ENCODE data around the gene GATM. TPM values are rescaled to one million over a fixed set of nuclear protein-coding genes. Genes with fewer than 3 reads are reported as not detected.
A peak's percentile ranks its signal among the peaks of the same experiment; 100 is the strongest.

GATM gene
- total and polyA plus RNA-seq, 10 of the 15 experiments (the other 5 are each of a cell fraction or from before 2014, with no cell fraction given): 11.7 to 83.1 (median 38.2) TPM

DNA sequence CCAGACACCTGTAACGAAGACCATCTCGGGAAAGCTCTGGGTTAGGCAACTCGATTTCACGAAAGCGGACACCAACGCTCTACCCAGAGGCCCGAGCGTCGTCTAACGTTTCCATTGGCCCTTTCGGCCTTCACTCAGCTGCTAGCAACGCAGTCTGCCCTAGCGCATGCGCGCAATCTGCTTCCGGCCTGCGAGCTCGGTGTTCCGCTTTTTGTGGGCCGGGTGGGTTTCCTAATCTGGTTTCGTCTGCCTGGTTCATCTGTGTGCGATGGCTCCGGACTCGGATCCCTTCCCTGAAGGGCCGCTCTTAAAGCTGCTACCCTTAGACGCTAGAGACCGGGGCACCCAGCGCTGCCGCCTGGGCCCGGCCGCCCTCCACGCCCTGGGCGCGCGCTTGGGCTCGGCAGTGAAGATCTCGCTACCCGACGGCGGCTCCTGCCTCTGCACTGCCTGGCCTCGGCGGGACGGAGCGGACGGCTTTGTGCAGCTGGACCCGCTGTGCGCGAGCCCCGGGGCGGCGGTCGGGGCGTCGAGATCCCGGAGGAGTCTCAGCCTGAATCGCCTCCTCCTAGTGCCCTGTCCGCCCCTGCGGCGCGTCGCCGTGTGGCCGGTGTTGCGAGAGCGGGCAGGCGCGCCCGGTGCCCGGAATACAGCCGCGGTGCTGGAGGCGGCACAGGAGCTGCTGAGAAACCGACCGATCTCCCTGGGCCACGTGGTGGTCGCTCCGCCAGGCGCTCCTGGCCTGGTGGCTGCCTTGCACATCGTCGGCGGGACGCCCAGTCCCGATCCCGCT lies 24.0 kb upstream of the GATM start (continued):
- TF ChIP-seq IKZF1 (conservative IDR thresholded peaks at IDR 0.05) (peak; percentile 88), SP1 (IDR thresholded peaks at IDR 0.05; ENCODE audit: low read depth, low read length) (peak; percentile 93), RELA (IDR thresholded peaks at IDR 0.05; ENCODE audit: borderline replicate concordance, partially characterized antibody) (peak; percentile 8), CEBPB (IDR thresholded peaks at IDR 0.05; ENCODE audit: borderline replicate concordance in 1 of 2, low read depth in 2 of 2, low read length in 2 of 2) (0 out of 4 replicates have a peak, but pooled peaks of 1 of the 2 experiments have one; percentile 3), HDAC6 (IDR thresholded peaks at IDR 0.05; ENCODE audit: unreplicated experiment) (no peak), BRCA1 (IDR thresholded peaks at IDR 0.05; ENCODE audit: low read depth, low read length) (no peak), MYC (IDR thresholded peaks at IDR 0.05; ENCODE audit: insufficient read depth, insufficient read length, insufficient replicate concordance, low read length, severe bottlenecking) (peak; percentile 44), CHD1 (IDR thresholded peaks at IDR 0.05; ENCODE audit: low read depth, low read length) (no peak), SRF (IDR thresholded peaks at IDR 0.05; ENCODE audit: low read depth in 2 of 2, low read length in 2 of 2) (peak in 1 of 2 experiments; percentile 87; a peak in 2 of 4 replicates), TCF12 (IDR thresholded peaks at IDR 0.05; ENCODE audit: low read depth, low read length) (0 out of 2 replicates have a peak, but pooled peaks have one; percentile 32), EGR1 (IDR thresholded peaks at IDR 0.05; ENCODE audit: borderline replicate concordance in 1 of 2, low read depth in 2 of 2, low read length in 2 of 2) (peak in 1 of 2 experiments; percentile 16; a peak in 1 of 3 replicates), SMAD5 (IDR thresholded peaks at IDR 0.05; ENCODE audit: low read depth) (no peak), CUX1 (IDR thresholded peaks at IDR 0.05; ENCODE audit: insufficient replicate concordance, low read depth, low read length) (no peak), BCL11A (IDR thresholded peaks at IDR 0.05; ENCODE audit: low read depth, low read length) (no peak), JUND (IDR thresholded peaks at IDR 0.05; ENCODE audit: low read depth, low read length) (no peak), ZZZ3 (IDR thresholded peaks at IDR 0.05; ENCODE audit: control insufficient read depth, insufficient read length, low read depth) (no peak), POLR2AphosphoS2 (IDR thresholded peaks at IDR 0.05; ENCODE audit: low read depth, low read length) (peak; percentile 96), CHD2 (IDR thresholded peaks at IDR 0.05; ENCODE audit: borderline replicate concordance, low read depth, low read length) (peak; percentile 89; the same call in 1 of the 2 replicates), CTCF (IDR thresholded peaks at IDR 0.05 in 2 of 3, conservative IDR thresholded peaks at IDR 0.05 in 1 of 3; ENCODE audit: control insufficient read depth in 2 of 3, extremely low read depth in 1 of 3, insufficient read depth in 1 of 3, low read depth in 3 of 3, low read length in 3 of 3) (no peak), SUPT20H (IDR thresholded peaks at IDR 0.05; ENCODE audit: borderline replicate concordance, control insufficient read depth, low read depth, low read length) (no peak)
- TF ChIP-seq, protein P1, sequence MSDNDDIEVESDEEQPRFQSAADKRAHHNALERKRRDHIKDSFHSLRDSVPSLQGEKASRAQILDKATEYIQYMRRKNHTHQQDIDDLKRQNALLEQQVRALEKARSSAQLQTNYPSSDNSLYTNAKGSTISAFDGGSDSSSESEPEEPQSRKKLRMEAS (IDR thresholded peaks at IDR 0.05; ENCODE audit: low read depth, low read length): peak; percentile 29; the same call in 1 of the 2 replicates

All from GM12878 (cell line).